ENCODE measurements around the gene ZNF775.

The ZNF775 gene

DNA sequence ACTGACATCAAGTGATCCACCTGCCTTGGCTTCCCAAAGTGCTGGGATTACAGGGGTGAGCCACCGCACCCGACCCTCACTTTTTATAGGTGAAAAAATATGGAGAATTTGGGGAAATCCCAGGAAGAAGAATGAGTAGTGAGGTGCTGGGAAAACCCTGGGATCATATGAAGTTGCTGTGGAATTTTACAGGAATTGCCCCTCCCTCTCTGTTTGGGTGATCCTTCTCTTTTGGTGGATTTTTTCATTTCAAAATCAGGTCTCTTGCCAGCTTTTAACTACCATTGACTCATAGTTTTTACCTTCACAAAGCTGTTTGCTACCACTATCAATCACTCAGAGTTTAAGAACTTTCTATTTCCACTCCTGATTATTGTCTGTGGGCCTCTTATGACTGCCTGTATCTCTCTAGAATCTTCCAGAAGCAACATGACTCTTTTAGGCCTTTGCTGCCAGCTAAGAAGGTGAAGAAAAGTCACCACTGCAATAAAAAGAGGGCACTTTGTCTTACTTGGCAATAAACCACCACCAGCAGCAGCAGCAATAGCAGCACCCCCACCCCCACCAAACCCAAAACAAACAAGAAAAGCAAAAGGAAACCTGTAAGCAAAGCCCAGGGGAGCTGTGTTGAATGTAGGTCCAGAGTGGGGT lies 67.3 kb downstream of the ZNF775 start:
- Histone ChIP-seq H3K27ac (no peak overlapping the region), H3K36me3 (replicated peaks) (no peaks in the 10 kb centered on the region), H3K27me3 (replicated peaks) (peaks cover 11% of the 10 kb centered on the region), H3K4me3 (ENCODE audit: low read depth, low read length) (no peak overlapping the region)
- no peak for DNase-seq
- in situ Hi-C loops (cut with HindIII; ENCODE audit: low pct_ligation_motif_present, low sequenced_read_pairs), result no loop called here
- TF ChIP-seq, protein P1, sequence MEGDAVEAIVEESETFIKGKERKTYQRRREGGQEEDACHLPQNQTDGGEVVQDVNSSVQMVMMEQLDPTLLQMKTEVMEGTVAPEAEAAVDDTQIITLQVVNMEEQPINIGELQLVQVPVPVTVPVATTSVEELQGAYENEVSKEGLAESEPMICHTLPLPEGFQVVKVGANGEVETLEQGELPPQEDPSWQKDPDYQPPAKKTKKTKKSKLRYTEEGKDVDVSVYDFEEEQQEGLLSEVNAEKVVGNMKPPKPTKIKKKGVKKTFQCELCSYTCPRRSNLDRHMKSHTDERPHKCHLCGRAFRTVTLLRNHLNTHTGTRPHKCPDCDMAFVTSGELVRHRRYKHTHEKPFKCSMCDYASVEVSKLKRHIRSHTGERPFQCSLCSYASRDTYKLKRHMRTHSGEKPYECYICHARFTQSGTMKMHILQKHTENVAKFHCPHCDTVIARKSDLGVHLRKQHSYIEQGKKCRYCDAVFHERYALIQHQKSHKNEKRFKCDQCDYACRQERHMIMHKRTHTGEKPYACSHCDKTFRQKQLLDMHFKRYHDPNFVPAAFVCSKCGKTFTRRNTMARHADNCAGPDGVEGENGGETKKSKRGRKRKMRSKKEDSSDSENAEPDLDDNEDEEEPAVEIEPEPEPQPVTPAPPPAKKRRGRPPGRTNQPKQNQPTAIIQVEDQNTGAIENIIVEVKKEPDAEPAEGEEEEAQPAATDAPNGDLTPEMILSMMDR (IDR thresholded peaks at IDR 0.05; ENCODE audit: low read depth, low read length, missing control alignments), result no peak
